CD14-positive monocyte (primary cell): ENCODE measurements around the gene KRTDAP. TPM values are rescaled to one million over a fixed set of nuclear protein-coding genes. Genes with fewer than 3 reads are reported as not detected.
"Not testable (repeated sequence)": the region's sequence is repeated elsewhere in the genome, so short reads cannot be mapped to it uniquely, and the experiment has no call there.

Experiments used
- DNase-seq, 3 donors: peaks; one replicate each; pipeline ENCODE4 v3.0.0-alpha.2; 2011 to 2022
- H2AFZ ChIP-seq: 2 replicates; pipeline ENCODE4 v1.6.0; 2012; ENCODE audit warnings: mild to moderate bottlenecking, low read depth, low read length, inconsistent platforms; ENCODE audit not compliant: insufficient read depth, poor library complexity, severe bottlenecking
- H3K27ac ChIP-seq, 2 donors: 1 replicate in 1 of 2; 2 replicates in 1 of 2; pipeline ENCODE4 v1.5.1; 2012 to 2013; ENCODE audit warnings: low read length in 2 of 2, control low read depth in 1 of 2, inconsistent platforms in 1 of 2, low read depth in 1 of 2, mild to moderate bottlenecking in 1 of 2
- H3K27me3 ChIP-seq, 2 donors: one replicate each; pipeline versions ENCODE4 v1.6.0 to v1.6.1; 2011 to 2013; ENCODE audit warnings: low read length in 2 of 2; ENCODE audit not compliant: control insufficient read depth in 2 of 2, insufficient read depth in 2 of 2
- H3K36me3 ChIP-seq, 2 donors: replicated peaks in 1 of 2; 1 replicate in 1 of 2; 2 replicates in 1 of 2; pipeline versions ENCODE4 v1.5.1 to v1.6.1; 2012 to 2013; ENCODE audit warnings: low read length in 2 of 2, control low read depth in 1 of 2, inconsistent platforms in 1 of 2, mild to moderate bottlenecking in 1 of 2; ENCODE audit not compliant: insufficient read depth in 2 of 2, control insufficient read depth in 1 of 2
- H3K4me1 ChIP-seq, 2 donors: 1 replicate in 1 of 2; 2 replicates in 1 of 2; pipeline versions ENCODE4 v1.5.1 to v1.6.1; 2012 to 2013; ENCODE audit warnings: low read length in 2 of 2, control low read depth in 1 of 2, inconsistent platforms in 1 of 2, mild to moderate bottlenecking in 1 of 2, moderate library complexity in 1 of 2; ENCODE audit not compliant: insufficient read depth in 2 of 2, control insufficient read depth in 1 of 2
- H3K4me2 ChIP-seq: replicated peaks from 2 replicates; pipeline ENCODE3; 2012; ENCODE audit warnings: low read length, moderate library complexity, mild to moderate bottlenecking; ENCODE audit not compliant: poor library complexity, severe bottlenecking; ENCODE audit errors: extremely low read depth
- H3K4me3 ChIP-seq, 3 experiments: fragments of 200-600 bp in 1 of 3; sonication (generic) in 1 of 3; replicated peaks in 1 of 3; 1 replicate in 2 of 3; 2 replicates in 1 of 3; pipeline ENCODE4 v1.5.1; 2011 to 2013; ENCODE audit warnings: low read length in 3 of 3, mild to moderate bottlenecking in 3 of 3, control low read depth in 2 of 3, low read depth in 2 of 3, inconsistent platforms in 1 of 3, moderate library complexity in 1 of 3
- H3K79me2 ChIP-seq: 2 replicates; pipeline ENCODE4 v1.6.0; 2012; ENCODE audit warnings: mild to moderate bottlenecking, control low read depth, inconsistent platforms, low read length, moderate library complexity; ENCODE audit not compliant: insufficient read depth
- H3K9ac ChIP-seq: 2 replicates; pipeline ENCODE4 v1.6.0; 2017; ENCODE audit warnings: low read length, mild to moderate bottlenecking; ENCODE audit not compliant: insufficient read depth, poor library complexity, severe bottlenecking
- H3K9me3 ChIP-seq, 2 donors: replicated peaks in 1 of 2; 1 replicate in 1 of 2; 2 replicates in 1 of 2; pipeline versions ENCODE4 v1.5.1 to v1.6.1; 2012 to 2013; ENCODE audit warnings: low read length in 2 of 2, control low read depth in 1 of 2; ENCODE audit not compliant: control insufficient read depth in 1 of 2, insufficient read depth in 1 of 2
- H4K20me1 ChIP-seq: 2 replicates; pipeline ENCODE4 v1.6.0; 2012; ENCODE audit warnings: mild to moderate bottlenecking, low read length, control low read depth, moderate library complexity; ENCODE audit not compliant: insufficient read depth
- H3K27ac Mint-ChIP-seq, 7 donors: one replicate each; pipeline ENCODE4 v1.8.0; 2020; ENCODE audit warnings: mild to moderate bottlenecking in 7 of 7, mixed read lengths in 7 of 7, moderate library complexity in 6 of 7, inconsistent platforms in 2 of 7
- H3K27me3 Mint-ChIP-seq, 3 donors: one replicate each; pipeline ENCODE4 v1.8.0; 2021 to 2022; ENCODE audit warnings: low read depth in 3 of 3, mild to moderate bottlenecking in 3 of 3, mixed read lengths in 3 of 3, moderate library complexity in 3 of 3, inconsistent platforms in 1 of 3
- H3K36me3 Mint-ChIP-seq, 2 donors: one replicate each; pipeline ENCODE4 v1.8.0; 2020; ENCODE audit warnings: mixed read lengths in 2 of 2, inconsistent platforms in 1 of 2, mild to moderate bottlenecking in 1 of 2
- H3K4me1 Mint-ChIP-seq: one replicate; pipeline ENCODE4 v1.8.0; 2020; ENCODE audit warnings: mild to moderate bottlenecking, mixed read lengths
- H3K4me3 Mint-ChIP-seq, 2 donors: one replicate each; pipeline ENCODE4 v1.8.0; 2020; ENCODE audit warnings: mild to moderate bottlenecking in 2 of 2, mixed read lengths in 2 of 2, moderate library complexity in 1 of 2
- H3K9me3 Mint-ChIP-seq, 7 donors: one replicate each; pipeline ENCODE4 v1.8.0; 2020 to 2022; ENCODE audit warnings: mixed read lengths in 7 of 7, mild to moderate bottlenecking in 6 of 7, moderate library complexity in 6 of 7, inconsistent platforms in 2 of 7
- WGBS: methylation state at CpG from one replicate; pipeline ENCODE4 v1.1.5; 2013; ENCODE audit warnings: missing lambda C conversion rate; ENCODE audit not compliant: insufficient coverage; 5-methylcytosine and 5-hydroxymethylcytosine counted together
- intact Hi-C, 2 donors: fragments of 100-400 bp; cut with micrococcal nuclease; formaldehyde crosslinking; loops; one replicate each; pipeline versions ENCODE4 v1.15.0 to v1.15.1; 2023
- polyA plus RNA-seq, 3 donors: library from polyadenylated mRNA; depleted of rRNA in 1 of 3; unstranded in 2 of 3; stranded (reverse) in 1 of 3; fragments of 300-500 nt in 2 of 3; fragments of >200 nt in 1 of 3; fragmentation: Illumina TruSeq in 2 of 3; gene quantifications; 1 replicate in 2 of 3; 2 replicates in 1 of 3; pipeline ENCODE4 v1.2.3, GENCODE V29; 2012 to 2021
- TF ChIP-seq, protein P1 (sequence below): fragments of 200-600 bp; IDR thresholded peaks from one replicate; pipeline ENCODE4 v1.8.0; 2022; ENCODE audit warnings: antibody characterized with exemption, mild to moderate bottlenecking

KRTDAP gene
- polyA plus RNA-seq, 3 donors, result not detected

- H4K20me1 ChIP-seq, result no peaks in the 10 kb centered on the region
- no peak overlapping the region for H3K27ac ChIP-seq
- H3K4me1 ChIP-seq, result no peaks in the 10 kb centered on the region
- no peaks in the 10 kb centered on the region for H3K79me2 ChIP-seq
- 100% methylated on average over 10 of the region's 14 CpGs for WGBS
- no peak overlapping the region for H3K4me2 ChIP-seq
- Mint-ChIP-seq H3K27ac (no peak overlapping the region), H3K36me3 (no peaks in the 10 kb centered on the region), H3K9me3 (no peaks in the 10 kb centered on the region), H3K4me3 (no peak overlapping the region), H3K4me1 (peaks cover 4% of the 10 kb centered on the region), H3K27me3 (peaks cover 0 to 2% (median 0%) of the 10 kb centered on the region in 3 donors)
- TF ChIP-seq, protein P1, sequence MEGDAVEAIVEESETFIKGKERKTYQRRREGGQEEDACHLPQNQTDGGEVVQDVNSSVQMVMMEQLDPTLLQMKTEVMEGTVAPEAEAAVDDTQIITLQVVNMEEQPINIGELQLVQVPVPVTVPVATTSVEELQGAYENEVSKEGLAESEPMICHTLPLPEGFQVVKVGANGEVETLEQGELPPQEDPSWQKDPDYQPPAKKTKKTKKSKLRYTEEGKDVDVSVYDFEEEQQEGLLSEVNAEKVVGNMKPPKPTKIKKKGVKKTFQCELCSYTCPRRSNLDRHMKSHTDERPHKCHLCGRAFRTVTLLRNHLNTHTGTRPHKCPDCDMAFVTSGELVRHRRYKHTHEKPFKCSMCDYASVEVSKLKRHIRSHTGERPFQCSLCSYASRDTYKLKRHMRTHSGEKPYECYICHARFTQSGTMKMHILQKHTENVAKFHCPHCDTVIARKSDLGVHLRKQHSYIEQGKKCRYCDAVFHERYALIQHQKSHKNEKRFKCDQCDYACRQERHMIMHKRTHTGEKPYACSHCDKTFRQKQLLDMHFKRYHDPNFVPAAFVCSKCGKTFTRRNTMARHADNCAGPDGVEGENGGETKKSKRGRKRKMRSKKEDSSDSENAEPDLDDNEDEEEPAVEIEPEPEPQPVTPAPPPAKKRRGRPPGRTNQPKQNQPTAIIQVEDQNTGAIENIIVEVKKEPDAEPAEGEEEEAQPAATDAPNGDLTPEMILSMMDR, result no peak
- no peak for DNase-seq
- H3K4me3 ChIP-seq, result no peak overlapping the region
- H3K9ac ChIP-seq, result no peak overlapping the region
- H2AFZ ChIP-seq, result no peak overlapping the region
- H3K27me3 ChIP-seq, result no peaks in the 10 kb centered on the region
- no peaks in the 10 kb centered on the region for H3K36me3 ChIP-seq
- H3K9me3 ChIP-seq, result no peaks in the 10 kb centered on the region
- intact Hi-C loops, result loop anchor here (5.0 kb wide), 2 partner anchors 57 to 202 kb away; no protein-coding TSS in a partner anchor
Observed at GRCh38 chr19:35474104-35474503, 16.2 kb downstream of the KRTDAP start.

DNA sequence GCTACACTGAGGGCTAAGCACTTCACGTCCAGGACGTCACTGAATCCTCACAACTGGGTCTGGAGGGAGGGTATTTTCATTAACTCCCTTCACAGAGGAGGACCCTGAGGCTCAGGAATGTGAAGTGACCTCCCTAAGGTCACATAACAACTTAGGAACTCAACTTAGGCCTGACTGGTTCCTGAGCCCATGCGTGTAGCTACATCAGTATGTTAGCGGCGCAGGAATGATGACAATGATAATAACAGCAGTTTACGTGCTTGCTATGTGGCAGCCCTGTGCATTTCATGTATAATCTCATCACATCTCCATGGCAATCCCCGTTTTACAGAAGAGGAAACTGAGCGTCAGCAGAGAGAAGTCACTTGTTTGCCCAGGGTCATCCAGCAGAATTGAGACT lies 18.3 kb downstream of the KRTDAP start:
- Mint-ChIP-seq H3K36me3 (no peaks in the 10 kb centered on the region), H3K4me3 (no peak overlapping the region), H3K27ac (no peak overlapping the region), H3K4me1 (peaks cover 15% of the 10 kb centered on the region), H3K27me3 (peaks cover 0 to 4% (median 0%) of the 10 kb centered on the region in 3 donors), H3K9me3 (no peaks in the 10 kb centered on the region)
- no peaks in the 10 kb centered on the region for H3K27me3 ChIP-seq
- WGBS, result 93% methylated on average over 5 of the region's 8 CpGs
- H3K9me3 ChIP-seq, result no peaks in the 10 kb centered on the region
- no peaks in the 10 kb centered on the region for H4K20me1 ChIP-seq
- H3K4me3 ChIP-seq, result no peak overlapping the region
- H3K4me2 ChIP-seq, result no peak overlapping the region
- no peak overlapping the region for H3K27ac ChIP-seq
- no peaks in the 10 kb centered on the region for H3K79me2 ChIP-seq
- intact Hi-C loops, result loop anchor here (5.0 kb wide), 2 partner anchors 55 to 200 kb away; no protein-coding TSS in a partner anchor
- DNase-seq, result no peak
- no peaks in the 10 kb centered on the region for H3K36me3 ChIP-seq
- no peak overlapping the region for H3K9ac ChIP-seq
- H3K4me1 ChIP-seq, result peaks cover 3 to 6% of the 10 kb centered on the region in 2 donors
- no peak overlapping the region for H2AFZ ChIP-seq
- TF ChIP-seq, protein P1, result no peak

- DNase-seq, H3K9me3 ChIP-seq, H3K27ac Mint-ChIP-seq, H3K27me3 Mint-ChIP-seq, H3K79me2 ChIP-seq, H3K9ac ChIP-seq, H4K20me1 ChIP-seq, H3K4me3 Mint-ChIP-seq, H3K27ac ChIP-seq, H2AFZ ChIP-seq, H3K9me3 Mint-ChIP-seq, H3K4me1 ChIP-seq, H3K4me2 ChIP-seq, H3K27me3 ChIP-seq, H3K36me3 ChIP-seq, H3K36me3 Mint-ChIP-seq, H3K4me3 ChIP-seq: not testable (repeated sequence)
- WGBS, result 100% methylated on average over 2 of the region's 4 CpGs
- H3K4me1 Mint-ChIP-seq, result peaks cover 15% of the 10 kb centered on the region
- intact Hi-C loops, result loop anchor here (5.0 kb wide), 2 partner anchors 54 to 199 kb away; no protein-coding TSS in a partner anchor
Observed at GRCh38 chr19:35471075-35471474, 19.2 kb downstream of the KRTDAP start.
